ELR (cell line): ENCODE measurements around the gene SYTL2.
A peak's percentile ranks its signal among the peaks of the same experiment; 100 is the strongest.
"Not testable (repeated sequence)": the region's sequence is repeated elsewhere in the genome, so short reads cannot be mapped to it uniquely, and the experiment has no call there.

Source experiments
- DNase-seq: peaks from one replicate; pipeline ENCODE4 v3.0.0-alpha.2; 2015; ENCODE audit warnings: low read depth

The SYTL2 gene

GRCh38 chr11:85810871-85811611 is at the start of gene SYTL2:
TSS of gene SYTL2 (minus strand) at chr11:85811141. CDS start at chr11:85757725, 53,416 bp downstream.
- DNase-seq: peak; percentile 73

DNA sequence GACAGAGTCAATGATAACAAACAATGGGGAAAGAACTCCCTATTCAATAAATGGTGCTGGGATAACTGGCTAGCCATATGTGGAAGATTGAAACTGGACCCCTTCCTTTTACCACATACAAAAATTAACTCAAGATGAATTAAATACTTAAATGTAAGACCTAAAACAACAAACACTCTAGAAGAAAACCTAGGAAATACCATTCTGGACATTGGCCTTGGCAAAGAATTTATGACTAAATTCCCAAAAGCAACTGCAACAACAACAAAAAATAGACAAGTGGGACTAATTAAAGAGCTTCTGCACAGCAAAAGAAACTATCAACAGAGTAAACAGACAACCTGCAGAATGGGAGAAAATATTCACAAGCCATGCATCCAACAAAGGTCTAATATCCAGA is 48.6 kb upstream of the SYTL2 start:
- DNase-seq: not testable (repeated sequence)

DNA sequence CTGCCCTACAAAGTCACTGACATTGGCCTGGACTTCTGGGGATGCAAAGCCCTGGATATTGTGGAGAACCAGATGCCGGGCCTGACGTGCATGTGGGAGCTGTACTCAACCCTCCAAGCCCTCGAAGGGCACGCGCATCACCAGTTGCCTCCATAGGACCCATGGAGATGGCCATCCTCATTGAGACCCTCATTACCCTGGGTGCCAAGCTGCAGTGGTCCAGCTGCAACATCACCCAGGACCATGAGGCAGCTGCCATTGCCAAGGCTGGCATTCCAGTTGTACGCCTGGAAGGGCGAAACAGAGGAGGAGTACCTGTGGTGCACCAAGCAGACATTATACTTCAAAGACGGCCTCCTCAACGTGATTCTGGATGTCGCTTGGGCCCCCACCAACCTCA is 46.2 kb upstream of the SYTL2 start:
- no peak for DNase-seq

GRCh38 chr11:85855341-85855656 is 44.4 kb upstream of the SYTL2 start, which contains the start of gene CCDC83:
TSS of gene CCDC83 (plus strand) at chr11:85855383. CDS start at chr11:85865124, 9,741 bp downstream.
- DNase-seq: no peak

GRCh38 chr11:85854557-85855340 is 43.8 kb upstream of the SYTL2 start:
- DNase-seq: peak; percentile 94

- DNase-seq: no peak
Observed at GRCh38 chr11:85854212-85854556, 43.2 kb upstream of the SYTL2 start.

- not testable (repeated sequence) for DNase-seq
Observed at GRCh38 chr11:85853541-85853940, 42.6 kb upstream of the SYTL2 start.

DNA sequence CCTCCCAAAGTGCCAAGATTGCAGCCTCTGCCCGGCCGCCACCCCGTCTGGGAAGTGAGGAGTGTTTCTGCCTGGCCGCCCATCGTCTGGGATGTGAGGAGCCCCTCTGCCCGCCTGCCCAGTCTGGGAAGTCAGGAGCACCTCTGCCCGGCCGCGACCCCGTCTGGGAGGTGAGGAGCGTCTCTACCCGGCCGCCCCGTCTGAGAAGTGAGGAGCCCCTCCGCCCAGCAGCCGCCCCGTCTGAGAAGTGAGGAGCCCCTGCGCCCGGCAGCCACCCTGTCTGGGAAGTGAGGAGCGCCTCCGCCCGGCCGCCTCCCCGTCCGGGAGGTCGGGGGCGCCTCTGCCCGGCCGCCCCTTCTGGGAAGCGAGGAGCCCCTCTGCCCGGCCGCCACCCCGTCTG is 41.8 kb upstream of the SYTL2 start:
- DNase-seq: not testable (repeated sequence)

DNA sequence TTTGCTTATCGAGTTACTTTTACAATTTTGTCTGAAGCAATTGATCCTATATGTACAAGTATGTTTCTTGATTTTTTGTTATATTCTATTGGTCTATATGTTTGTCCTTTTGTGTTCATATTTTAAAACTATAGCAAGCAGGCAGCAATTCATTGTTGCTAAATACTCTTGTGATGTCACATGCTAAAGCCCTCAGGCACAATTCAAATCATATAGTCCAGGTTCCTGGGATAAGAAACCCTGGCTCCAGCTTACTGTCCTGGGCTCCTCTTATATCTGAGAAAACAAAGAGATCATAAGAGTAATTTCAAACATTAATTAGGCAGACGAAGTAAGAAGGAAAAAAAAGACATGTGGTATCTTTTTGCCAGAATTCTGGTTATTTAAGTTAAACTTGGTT is 37.6 kb upstream of the SYTL2 start:
- DNase-seq: peak; percentile 8

- no peak for DNase-seq
Observed at GRCh38 chr11:85848006-85848405, 37.1 kb upstream of the SYTL2 start.

DNA sequence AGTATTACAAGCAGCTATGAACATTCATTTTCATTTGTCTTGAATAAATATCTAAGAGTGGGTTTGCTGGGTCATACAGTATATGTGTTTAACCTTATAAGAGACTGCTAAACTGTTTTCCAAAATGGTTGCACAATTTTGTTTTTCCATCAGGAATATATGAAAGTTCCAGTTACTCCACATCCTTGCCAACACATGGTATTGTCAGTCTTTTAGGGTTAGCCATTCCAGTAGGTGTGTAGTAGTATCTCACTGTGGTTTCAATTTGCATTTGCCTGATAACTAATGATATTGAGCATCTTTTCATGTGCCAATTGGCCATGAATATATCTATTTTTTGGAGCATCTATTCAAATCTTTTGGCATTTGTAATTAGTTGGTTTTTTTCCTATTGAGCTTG is 36.5 kb upstream of the SYTL2 start:
- DNase-seq: no peak

DNA sequence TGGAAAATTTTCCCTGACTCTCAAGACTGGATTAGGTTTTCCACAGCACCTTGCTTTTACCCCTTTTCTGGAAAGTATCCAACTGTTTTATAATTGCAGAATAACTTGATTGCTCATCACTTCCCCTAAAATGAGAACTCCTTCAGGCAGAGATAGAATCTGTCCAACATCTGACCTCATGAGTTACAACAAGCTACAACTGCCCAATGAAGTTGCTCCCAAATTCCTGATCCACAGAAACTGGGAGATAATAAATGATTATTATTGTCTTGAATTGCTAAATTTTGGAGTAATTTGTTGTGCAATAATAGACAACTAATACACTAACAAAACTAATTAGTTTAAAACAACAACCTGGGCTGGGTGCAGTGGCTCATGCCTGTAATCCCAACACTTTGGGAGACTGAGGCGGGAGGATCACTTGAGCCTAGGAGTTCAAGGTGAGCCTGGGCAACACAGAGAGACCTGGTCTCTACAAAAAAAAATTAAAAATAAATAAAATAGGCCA is 34.2 kb upstream of the SYTL2 start:
- peak; percentile 60 for DNase-seq

GRCh38 chr11:85844439-85845123 is 33.6 kb upstream of the SYTL2 start:
- peak; percentile 86 for DNase-seq

DNA sequence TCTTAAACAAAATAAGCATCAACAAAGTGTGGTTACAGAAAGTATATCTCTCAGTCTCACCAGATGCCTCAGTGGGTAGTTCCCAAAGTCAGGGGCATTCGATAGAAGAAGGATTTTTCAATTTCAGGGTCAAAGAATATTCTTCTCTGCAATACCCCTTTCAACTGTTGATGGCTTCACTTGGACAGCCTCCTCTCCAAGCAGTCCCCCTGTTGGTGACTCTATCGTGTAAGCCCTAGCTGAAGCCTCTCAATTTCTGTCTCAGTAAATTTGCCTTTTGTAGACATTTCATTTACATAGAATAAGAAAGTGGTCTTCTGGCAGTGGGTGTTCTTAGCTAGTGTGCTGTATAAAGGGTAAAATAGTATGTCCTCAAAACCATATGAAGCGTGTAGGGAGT is 33.0 kb upstream of the SYTL2 start:
- DNase-seq: no peak

DNA sequence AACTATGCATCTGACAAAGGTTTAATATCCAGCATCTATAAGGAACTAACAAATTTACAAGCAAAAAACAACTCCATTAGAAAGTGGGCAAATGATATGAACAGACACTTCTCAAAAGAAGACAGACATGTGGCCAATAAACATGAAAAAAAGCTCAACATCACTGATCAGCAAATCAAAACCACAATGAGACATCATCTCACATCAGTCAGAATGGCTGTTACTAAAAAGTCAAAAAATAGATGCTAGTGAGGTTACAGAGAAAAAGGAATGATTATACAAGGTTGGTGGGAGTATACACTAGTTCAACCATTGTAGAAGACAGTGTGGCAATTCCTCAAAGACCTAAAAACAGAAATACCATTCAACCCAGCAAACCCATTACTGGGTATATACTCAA is 30.0 kb upstream of the SYTL2 start:
- not testable (repeated sequence) for DNase-seq

DNA sequence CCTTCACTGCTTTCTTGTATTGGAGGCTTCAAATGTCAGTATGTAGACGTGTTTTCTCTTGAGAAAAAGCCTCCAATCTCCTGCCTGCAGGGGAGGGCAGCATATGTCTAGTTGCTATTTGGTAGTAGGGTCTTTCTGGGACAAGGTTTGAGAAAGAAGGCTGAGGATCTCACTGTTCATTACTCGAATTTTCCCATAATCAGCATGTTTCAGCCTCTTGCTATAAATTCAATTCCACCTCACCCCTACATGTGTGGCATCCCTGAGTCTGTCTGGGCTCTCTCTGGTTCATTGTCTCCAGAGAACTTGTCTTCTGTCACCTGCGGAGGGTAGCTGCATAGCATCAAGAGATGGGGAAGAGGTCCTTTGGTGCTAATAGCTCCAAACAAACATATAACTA is 24.8 kb upstream of the SYTL2 start:
- no peak for DNase-seq

DNA sequence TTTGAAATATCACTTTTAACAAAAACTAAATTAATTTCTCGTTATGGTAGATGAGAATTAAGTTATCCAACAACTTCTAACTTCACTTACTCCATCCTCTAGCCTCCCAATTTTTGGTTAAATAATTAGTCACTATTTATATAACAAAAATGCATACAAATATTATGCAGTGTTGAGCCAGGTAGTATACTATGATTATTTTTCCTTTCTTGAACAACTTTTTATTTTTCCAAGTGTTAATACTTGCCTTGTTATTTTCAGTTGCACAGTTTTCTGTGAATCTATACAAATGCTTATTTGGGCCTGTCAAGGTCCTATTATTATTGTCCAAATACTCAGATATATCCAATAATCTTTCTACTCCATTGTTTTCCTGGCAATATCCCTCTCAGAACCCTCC is 24.3 kb upstream of the SYTL2 start:
- DNase-seq: no peak

GRCh38 chr11:85831050-85831449 is 20.1 kb upstream of the SYTL2 start:
- DNase-seq: no peak

DNA sequence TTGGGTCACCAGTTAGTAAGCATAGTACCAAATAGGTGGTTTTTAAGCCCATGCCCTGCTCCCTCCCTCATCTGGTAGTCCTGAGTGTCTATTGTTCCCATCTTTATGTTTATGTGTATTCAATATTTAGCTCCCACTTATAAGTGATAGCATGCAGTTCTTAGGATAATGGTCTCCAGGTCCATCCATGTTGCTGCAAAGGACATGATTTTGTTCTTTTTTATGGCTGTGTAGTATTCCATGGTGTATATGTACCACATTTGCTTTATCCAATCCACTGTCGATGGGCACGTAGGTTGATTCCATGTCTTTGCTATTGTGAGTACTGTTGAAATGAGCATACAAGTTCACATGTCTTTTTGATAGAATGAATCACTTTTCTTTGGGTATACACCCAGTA is 18.2 kb upstream of the SYTL2 start:
- no peak for DNase-seq

GRCh38 chr11:85828640-85828978 is 17.7 kb upstream of the SYTL2 start:
- no peak for DNase-seq

- DNase-seq: peak; percentile 86
Observed at GRCh38 chr11:85827748-85828639, 17.1 kb upstream of the SYTL2 start.
